Measurements from ENCODE around the gene ACY1.

DNA sequence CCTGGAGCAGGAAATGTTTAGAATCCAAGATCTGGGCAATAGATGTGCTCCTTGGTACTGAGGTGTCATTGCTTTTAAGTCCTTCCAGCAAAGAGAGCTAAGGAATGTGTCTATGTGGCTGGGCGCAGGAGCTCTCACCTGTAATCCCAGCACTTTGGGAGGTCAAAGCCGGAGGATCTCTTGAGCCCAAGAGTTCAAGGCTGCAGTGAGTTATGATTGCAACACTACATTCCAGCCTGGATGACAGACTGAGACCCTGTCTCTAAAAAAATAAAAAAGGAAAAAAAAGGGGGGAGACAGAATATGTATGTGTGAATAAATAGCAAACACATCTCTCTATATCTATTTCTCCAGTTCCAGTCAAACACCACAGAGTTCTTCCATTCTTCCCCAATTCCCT is 32.4 kb upstream of the ACY1 start:
- TF ChIP-seq, protein P1, sequence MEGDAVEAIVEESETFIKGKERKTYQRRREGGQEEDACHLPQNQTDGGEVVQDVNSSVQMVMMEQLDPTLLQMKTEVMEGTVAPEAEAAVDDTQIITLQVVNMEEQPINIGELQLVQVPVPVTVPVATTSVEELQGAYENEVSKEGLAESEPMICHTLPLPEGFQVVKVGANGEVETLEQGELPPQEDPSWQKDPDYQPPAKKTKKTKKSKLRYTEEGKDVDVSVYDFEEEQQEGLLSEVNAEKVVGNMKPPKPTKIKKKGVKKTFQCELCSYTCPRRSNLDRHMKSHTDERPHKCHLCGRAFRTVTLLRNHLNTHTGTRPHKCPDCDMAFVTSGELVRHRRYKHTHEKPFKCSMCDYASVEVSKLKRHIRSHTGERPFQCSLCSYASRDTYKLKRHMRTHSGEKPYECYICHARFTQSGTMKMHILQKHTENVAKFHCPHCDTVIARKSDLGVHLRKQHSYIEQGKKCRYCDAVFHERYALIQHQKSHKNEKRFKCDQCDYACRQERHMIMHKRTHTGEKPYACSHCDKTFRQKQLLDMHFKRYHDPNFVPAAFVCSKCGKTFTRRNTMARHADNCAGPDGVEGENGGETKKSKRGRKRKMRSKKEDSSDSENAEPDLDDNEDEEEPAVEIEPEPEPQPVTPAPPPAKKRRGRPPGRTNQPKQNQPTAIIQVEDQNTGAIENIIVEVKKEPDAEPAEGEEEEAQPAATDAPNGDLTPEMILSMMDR (IDR thresholded peaks at IDR 0.05; ENCODE audit: borderline replicate concordance, extremely low read depth, low read length, poor library complexity, severe bottlenecking): no peak
- no peak for TF ChIP-seq EZH2 (IDR thresholded peaks at IDR 0.05; ENCODE audit: borderline replicate concordance, low read depth, low read length, severe bottlenecking)

Measured in DND-41 (cell line).